Muscle of arm (tissue), 14 donors: ENCODE data around the gene CNGA2. TPM values are rescaled to one million over a fixed set of nuclear protein-coding genes. Genes with fewer than 3 reads are reported as not detected.
"Not testable (repeated sequence)": the region's sequence is repeated elsewhere in the genome, so short reads cannot be mapped to it uniquely, and the experiment has no call there.

ENCODE experiments used
- DNase-seq: peaks from one replicate; pipeline ENCODE4 v3.0.0-alpha.2; 2013
- long read RNA-seq, 11 donors: transcript quantifications; one replicate each; lab custom pipeline, GENCODE V29; 2026
- polyA plus RNA-seq, 12 donors: library from polyadenylated mRNA; unstranded; fragments of 120-200 nt; gene quantifications; one replicate each; pipeline ENCODE4 v1.2.1, GENCODE V29; 2013; ENCODE audit not compliant: insufficient read length in 12 of 12

The CNGA2 gene
- under 1 TPM in 1 of 12 donors, not detected in 11; 0.07 TPM for polyA plus RNA-seq
- long read RNA-seq, donor 1, result 0 reads
- long read RNA-seq, donor 2, result 0 reads
- long read RNA-seq, donor 3, result 0 reads
- long read RNA-seq, donor 4, result 0 reads
- long read RNA-seq, donor 5, result 0 reads
- long read RNA-seq, donor 6, result 0 reads
- long read RNA-seq, donor 7, result 0 reads
- long read RNA-seq, donor 8, result 0 reads
- long read RNA-seq, donor 9, result 0 reads
- long read RNA-seq, donor 10, result 0 reads
- long read RNA-seq, donor 11, result 0 reads

DNA sequence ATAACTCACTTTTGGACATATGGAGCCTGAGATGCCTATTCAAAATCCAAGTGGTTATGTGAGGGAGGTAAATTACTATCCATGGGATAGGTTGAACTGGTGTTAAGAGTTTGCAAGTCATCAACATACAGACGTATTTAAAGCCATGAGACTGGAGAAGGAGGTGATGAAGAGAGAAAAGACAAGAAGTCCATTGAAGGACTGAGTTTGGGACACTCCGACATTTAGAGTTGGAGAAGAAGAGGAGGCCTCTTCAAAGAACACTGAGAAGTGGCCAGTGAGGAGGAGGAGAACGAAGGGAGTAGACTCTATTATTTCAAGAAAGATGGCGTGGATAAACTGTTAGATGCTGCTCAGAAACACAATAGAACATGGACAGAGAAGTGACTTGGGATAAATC lies at the start of gene CNGA2:
Gene CNGA2 (plus strand): TSS at position 301 of the 400 bp plus-strand sequence. CDS start 3,738 bp downstream, outside the sequence.
- no peak for DNase-seq

DNA sequence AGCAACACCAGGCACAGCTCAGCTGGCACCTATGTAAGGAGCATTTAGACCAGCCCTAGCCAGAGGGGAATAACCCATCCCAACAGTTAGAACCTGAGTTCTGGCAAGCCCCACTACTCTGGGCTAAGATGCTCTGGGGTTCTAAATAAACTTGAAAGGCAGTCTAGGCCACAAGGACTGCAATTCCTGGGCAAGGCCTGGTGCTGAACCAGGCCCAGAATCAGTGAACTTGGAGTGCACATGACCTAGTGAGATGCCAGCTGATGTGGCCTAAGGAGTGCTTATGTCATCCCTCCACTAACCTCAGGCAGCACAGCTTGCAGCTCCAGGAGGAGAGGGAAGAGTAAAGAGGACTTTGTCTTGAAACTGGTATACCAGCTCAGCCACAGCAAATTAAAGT lies 46.9 kb upstream of the CNGA2 start:
- no peak for DNase-seq

DNA sequence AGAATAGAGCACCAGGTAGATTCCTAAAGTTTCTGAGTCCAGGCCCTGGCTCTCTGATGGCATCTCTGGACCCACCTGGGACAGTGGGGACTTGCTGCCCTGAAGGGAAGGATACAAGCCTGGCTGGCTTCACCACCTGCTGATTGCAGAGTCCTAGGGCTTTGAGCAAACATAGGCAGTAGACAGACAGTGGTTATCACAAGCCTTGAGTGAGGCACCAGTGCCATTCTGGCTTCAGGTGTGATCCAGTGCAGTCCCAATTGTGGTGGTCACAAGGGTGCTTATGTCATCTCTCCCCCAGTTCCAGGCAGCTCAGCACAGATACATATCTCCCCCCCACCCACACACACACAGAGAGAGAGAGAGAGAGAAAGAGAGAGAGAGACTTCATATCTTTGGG lies 45.9 kb upstream of the CNGA2 start:
- no peak for DNase-seq

DNA sequence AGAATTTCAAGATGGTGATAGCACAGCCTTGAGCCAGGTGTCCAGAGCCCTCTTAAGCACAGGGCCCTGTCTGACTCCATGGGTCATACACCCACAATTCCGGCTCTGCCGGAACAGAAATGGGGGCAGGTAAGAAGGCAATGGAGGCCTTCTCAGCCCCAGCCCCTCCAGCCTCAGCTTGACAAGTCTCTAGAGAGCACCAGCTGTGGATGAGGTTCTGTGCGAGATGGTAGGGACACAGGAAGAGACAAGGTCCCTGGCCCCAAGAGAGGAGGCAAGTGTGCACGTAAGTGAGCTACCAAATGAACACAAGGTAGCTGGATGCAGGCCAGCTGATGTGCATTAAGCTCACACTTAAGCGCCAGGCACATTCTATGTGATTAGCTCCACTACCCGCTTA lies 41.7 kb upstream of the CNGA2 start:
- DNase-seq, result no peak

DNA sequence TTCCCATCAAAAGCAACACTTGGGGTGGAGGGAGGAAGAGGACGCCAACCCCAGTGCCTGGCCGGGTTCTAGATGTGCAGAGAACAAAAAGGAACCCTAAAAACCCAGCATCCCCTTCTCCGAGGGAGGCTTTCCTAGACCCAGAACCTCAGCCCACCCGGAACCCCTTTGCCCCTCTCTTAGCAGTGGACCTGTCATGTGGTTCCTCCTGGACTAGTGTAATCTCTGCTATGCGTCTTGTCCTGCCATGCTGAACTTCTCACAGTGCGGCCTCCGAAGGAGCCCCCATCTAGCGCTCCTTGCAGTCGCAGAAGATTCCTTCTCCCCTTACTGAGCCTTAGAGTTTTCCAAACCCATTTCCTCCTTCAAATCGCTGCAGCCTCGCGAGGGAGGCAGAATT lies 40.4 kb upstream of the CNGA2 start:
- no peak for DNase-seq

DNA sequence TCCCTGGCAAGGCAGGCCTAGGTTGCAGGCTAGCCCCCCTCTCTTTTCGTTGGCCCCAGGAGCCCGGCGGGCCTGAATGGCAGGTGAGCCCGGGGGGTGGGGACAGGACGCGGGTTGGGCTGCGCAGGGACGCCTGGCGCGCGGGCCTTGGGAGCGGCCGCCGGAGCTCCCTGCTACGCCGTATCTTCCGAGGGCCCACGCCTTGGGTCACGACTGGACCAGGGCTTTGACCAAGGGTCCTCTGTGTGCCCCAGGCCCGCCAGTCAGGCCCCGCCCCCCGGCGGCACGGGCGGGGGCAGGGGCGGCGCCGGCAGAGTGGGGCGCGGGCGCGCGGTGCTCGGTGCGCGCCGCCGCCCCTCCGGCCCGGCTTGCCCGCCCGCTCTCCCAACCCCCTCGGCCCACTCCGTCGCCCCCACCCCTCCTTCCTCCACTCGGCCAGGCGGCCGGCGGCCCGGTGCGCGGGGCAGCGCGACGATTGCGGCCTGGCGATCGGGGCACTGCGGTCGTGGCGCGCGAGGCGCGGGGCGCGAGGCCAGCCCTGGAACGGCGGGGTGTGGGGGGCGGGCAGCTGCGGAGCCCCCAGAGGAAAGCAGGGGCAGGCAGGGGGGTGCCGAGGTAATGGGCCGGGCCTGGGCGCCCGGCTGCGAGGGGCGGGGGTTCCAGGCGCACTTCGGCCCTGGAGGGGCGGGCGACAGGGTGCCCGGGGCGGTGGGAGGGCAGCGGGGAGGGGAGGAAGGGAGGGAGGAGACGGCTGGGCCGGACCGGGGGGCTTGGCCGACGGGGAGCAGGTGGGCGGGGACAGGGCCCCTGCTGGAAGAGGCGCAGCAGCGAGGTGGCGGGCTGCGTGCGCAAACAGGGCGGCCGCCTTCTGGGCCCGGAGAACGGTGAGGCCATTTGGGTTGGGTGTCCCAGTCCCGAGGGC lies 39.6 kb upstream of the CNGA2 start, which contains the start of gene PRRG3:
Gene PRRG3 (plus strand): TSS at position 798 of the 922 bp plus-strand sequence. CDS start 3,357 bp downstream, outside the sequence.
- DNase-seq, result peak; percentile 65

DNA sequence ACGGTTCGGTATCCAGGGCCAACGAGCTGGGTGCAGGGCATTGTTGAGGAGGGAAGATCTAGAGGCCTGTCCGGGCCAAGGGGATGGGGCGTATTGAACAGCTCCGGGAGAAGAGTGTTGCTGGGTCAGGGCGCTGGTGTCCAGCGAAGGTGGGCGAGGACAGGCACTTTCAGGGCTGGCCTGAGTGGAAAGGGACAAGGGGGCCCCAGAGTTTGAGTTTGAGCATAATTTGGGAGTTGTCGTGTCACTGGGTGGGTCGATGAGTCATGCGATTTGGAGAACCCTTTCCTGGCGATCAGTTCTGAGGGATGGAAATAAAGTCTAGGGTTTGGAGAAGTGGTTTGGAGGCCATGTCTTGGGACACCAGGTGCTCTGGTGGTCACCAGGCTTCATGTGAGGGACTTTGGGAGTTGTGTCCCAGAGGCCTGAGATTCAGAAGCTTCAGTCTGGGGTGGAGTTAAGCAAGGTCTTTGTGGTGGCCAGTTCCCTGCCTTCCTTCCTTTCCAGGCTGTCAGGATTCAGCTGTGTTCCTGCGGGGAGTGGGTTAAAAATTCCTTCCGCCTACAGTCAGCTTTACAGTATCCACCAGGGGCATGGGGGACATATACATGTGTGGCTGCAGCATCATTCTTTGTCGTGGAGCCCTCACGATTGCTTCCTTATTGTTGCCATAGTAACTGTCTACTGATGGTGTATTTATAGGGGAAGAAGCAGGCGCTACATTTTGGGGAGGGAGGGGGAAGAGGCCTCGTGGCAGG lies 38.8 kb upstream of the CNGA2 start:
- DNase-seq, result peak; percentile 48

DNA sequence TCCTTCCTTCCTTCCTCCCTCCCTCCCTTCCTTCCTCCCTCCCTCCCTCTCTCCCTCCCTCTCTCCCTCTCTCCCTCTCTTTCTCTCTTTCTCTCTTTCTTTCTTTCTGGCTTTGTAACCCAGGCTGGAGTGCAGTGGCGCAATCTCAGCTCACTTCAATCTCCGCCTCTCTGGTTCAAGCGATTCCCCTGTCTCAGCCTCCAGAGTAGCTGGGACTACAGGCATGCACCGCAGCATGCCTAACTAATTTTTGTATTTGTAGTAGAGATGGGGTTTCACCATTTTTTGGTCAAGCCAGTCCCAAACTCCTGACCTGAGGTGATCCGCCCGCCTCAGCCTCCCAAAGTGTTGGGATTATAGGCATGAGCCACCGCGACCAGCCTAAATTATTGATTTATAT lies 37.5 kb upstream of the CNGA2 start:
- DNase-seq, result not testable (repeated sequence)

DNA sequence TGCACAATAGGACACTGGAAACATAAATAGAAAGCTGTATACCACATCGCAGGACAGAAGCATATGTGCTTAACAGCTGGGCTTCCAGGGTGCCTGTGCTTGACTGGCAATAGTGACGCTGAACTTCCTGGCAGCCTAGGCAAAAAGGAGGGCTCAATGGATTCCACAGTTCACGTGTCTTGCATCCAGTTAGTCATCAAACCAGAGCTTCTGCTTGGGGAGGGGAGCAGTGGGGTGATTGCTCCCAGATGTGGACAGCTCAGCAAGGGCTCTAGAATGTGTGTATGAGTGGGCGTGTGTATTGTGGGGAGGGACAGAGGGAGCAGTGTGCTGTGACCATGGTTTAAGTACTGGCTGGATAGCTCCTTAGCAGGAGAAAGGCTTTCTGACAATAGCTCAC lies 37.0 kb upstream of the CNGA2 start:
- peak; percentile 81 for DNase-seq

DNA sequence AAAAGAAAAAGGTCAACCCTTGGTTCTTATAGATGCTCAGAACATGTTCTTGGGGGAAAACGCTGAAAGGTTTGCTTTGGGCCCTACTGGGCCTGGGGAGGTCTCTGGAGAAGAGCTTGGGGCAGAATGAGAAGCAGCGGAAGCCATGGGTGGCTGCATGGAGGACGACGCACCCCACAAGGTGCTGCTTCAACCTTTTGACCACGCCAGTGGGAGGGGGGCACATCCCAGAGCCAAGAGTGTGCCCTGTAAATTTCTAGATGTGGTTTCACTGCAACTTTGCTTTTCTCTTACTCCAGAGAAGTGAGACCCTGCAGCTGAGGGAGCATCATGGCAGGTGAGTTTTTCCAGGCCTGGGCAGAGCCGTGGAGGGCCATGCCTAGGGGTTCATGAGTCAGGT lies 36.1 kb upstream of the CNGA2 start:
- no peak for DNase-seq

DNA sequence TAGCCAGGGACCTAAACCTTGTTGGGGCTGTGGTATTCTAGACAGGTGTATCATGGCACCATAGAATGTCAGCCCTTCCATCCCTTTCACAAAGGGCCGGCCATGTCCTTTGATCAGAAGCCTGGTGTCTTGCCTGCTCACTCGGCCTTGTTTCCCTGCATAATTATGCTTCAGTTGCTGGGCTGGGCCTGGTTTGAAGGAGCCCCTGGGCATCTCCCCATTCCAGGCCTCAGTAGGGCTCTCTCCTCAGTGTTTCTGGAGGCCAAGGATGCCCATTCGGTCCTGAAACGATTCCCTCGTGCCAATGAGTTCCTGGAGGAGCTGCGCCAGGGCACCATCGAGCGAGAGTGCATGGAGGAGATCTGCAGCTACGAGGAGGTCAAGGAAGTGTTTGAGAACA lies 34.8 kb upstream of the CNGA2 start:
- no peak for DNase-seq

DNA sequence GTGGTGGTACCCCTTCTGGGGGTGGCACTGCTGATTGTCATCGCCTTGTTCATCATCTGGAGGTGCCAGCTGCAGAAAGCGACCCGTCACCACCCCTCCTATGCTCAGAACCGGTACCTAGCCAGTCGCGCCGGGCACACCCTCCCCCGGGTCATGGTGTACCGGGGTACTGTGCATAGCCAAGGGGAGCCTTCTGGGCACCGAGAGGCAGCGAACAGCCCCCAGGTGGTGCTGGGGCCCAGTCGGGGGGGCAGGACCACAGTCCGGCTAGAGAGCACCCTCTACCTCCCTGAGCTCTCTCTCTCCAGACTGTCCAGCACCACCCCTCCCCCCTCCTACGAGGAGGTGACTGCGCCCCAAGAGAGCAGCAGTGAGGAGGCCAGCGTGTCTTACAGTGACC lies 34.0 kb upstream of the CNGA2 start:
- DNase-seq, result no peak

DNA sequence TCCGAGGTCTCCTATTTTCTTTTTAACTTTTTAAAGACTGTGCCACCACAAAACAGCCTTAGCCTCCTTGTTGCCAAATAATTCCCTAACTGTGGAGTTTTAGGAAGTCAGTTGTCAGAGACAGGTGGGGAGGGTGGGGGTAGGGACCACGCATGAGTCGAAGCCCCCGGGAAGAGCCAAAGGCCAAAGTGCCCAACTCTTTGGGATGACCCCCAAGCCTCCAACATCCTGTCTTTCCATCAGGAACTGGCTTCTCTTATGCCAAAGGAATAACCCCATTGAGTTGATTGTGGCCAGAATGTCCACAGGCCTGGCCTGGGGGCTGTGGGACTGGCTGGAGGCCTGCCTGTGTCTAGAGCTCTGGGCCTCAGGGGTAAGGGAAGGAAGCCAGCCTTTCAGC lies 33.5 kb upstream of the CNGA2 start:
- DNase-seq, result no peak

DNA sequence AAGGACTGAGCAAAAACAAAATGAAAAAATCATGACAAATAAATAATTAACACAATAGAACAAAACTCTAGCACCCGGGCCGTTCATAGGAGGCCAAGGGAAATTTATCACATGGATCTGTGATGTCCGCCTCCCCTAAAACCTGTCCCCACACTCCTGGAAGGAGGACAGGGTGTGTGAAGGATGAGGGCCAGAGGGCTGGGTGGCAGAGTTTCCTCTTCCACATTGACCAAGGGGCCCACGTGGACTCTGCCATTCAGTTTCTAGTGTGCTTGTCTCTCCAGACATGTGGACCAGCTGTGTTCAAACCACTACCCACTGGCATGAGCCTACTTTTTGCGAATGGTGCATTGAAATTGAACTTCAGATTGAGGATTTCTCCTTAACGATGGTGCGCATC lies 33.0 kb upstream of the CNGA2 start:
- no peak for DNase-seq

DNA sequence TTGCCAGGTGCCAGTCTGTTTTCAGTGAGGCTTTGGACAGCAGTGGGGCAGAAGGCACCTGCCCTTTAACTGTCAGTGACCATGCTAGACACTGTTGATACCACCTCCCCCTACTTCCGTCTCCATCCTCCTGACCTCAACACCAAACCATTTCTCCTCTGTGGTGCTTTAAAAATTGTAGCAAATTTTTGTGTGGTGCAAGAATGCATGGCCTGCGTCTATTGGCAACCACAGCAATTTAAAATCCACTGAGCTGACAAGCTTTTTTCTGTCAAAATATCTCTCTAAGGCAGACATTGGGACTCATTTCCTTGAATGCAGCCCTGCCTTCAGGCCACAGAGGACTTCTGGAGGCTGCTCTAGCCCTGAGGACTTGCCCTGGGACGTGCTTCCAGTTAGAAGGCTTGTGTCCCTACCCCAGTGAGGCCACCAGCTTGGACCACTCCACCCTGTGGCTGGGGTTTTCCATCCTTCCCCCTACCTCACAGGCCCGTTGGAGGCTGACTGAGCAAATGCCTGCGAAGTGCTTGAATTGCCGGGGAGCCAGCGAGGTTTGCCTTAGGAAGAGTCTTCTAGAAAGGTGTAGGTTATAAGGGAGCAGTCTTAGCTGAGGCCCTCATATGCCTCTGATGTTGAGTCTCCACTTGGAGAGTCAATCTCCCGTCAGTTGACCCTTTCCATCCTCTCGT lies 32.4 kb upstream of the CNGA2 start:
- no peak for DNase-seq

DNA sequence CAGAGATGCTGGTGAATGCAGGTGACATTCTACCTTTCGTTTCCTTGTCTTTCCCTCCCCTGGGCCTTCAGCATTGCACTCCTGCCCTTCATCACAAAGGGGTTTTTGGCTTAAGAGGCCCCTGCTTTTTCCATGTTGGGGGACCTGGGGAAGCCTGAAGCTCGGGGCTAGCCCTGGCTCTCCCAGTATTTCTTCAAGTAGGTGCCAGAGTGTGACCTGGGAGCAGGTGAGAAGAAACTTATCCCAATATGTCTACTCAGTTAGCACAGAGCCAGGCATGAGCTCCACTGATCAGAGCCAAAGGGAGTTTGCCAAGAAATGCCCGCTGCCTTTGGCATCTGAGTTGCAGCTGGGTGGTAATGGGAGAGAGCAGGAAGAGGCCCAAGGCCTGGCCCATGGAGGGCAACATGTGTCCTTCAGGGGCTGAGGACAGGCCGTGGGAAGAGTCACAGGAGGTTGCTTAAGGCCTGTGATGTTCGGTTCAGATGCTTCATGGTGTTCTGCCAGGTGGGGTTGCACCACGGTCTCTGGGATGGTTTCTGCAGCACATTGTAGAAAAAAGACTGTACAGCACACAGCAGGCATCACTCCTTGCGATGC lies 31.7 kb upstream of the CNGA2 start:
- no peak for DNase-seq

DNA sequence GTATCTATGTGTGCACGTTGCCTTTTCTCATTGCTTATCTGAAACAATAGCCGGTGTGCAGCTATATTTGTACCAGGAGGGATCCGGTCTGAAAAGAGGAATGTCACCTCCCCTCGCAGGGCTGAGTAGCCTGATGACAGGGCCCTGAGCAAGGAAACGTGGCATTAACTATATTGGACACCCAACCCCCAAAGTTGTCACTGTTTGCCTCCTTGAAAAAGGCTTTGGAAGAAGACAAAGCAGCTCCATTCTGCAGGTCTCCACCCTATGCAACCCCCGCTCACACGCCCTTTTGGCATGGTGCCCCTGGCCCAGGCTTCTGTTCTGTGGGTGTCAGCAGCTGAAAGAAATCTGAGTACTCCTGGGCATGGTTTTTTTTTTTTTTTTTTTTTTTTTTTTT lies 31.1 kb upstream of the CNGA2 start:
- DNase-seq, result peak; percentile 70

DNA sequence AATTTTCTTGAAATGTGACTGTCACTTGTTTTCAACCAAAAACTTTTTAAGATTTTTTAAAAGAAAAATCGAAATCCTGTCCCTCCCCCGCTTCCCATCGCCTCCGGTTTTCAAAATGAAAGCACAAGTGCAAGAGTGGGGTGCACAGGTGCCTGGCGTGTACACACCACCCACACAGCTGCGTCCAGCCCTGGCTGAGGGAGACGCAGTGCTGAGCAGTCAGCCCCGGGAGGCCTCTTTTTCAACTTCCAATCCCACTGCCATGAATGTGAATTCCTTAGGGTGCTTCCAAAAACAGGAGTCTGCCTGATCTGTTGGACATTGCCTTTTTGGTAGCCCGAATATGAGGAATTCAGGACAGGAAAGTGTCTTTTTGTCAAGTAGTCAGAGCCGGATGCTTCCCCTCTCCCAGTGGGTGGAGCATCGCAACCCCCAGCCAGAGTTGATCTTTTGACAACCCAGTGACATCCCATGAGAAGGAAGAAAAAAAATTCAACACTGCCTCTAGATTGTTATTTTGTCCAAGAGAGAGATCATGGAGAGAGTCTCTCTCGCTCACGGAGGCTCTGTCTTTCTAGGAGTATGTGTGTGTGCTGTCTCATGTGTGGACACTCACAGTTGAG lies 30.4 kb upstream of the CNGA2 start:
- DNase-seq, result no peak

DNA sequence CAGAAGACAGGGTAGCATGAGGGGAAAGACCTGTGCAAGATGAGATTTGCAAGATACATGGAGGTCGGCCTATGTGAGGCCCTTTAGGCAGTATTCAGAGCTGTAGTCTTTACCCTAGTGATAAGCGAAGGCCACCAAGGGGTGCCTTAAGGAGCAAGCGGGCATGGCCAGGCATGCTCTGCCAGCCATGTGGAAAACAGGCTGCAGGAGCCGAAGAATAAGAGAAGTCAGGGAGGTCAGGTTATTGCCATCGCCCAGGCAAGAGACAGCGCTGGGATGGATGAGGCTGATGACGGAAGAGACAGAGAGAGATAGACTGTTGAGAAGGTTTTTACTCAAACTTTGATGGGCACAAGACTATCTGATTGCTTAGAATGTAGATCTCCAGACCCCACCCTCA lies 25.7 kb upstream of the CNGA2 start:
- no peak for DNase-seq

DNA sequence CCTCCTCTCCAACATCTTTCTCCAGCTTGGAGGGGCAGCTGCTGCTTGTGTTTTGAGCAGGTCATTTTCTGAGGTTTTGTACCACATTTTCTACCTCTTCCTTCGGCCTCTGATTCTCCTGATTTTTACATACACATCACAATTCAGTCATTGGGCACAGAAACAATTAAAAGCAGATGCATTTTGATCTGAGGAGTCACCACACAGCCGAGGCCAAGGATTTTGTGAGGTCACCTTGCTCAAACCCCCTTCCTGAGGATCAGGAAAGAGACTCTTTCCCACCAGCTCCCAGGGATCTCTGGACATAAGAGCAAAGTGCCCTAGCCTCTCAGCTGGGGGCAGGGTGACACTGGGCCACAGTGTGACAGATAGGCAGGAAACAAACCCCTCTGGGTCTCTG lies 24.1 kb upstream of the CNGA2 start:
- DNase-seq, result no peak

DNA sequence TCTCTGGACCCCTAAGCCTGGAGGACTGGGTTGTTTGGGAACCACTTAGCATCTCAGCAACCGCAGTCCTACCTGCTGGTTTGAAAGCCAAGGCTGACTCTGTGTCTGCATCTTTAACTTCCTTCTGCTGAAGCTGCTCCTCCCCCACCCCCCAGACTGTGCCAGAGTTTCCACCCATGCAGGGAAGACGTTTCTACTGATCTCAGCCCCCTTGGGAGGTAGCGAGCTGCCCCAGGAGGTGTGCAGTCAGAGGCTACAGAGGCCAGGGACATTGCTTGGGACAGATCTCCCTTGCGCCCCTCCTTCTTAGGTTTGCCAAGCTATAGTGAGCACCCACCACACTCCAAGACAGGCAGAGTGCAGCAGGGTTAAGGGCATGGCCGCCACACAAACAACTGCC lies 23.4 kb upstream of the CNGA2 start:
- DNase-seq, result no peak
